HG02763 (cell line): Measurements from ENCODE around the gene PTPRD.

ENCODE experiments used
- ATAC-seq: cut with Tn5 transposase; IDR thresholded peaks from one replicate; pipeline ENCODE4 v1.9.1; 2021; ENCODE audit warnings: mild to moderate bottlenecking, moderate library complexity; ENCODE audit not compliant: unreplicated experiment

PTPRD gene

GRCh38 chr9:9625248-9625647, 987.6 kb downstream of the PTPRD start:
- no peak for ATAC-seq

- ATAC-seq, result no peak
Measured at GRCh38 chr9:9623506-9623905, 989.3 kb downstream of the PTPRD start.

- ATAC-seq, result no peak
Measured at GRCh38 chr9:9621355-9621940, 991.4 kb downstream of the PTPRD start.

GRCh38 chr9:9620736-9621135, 992.1 kb downstream of the PTPRD start:
- no peak for ATAC-seq

- no peak for ATAC-seq
Measured at GRCh38 chr9:9615086-9615485, 997.7 kb downstream of the PTPRD start.

GRCh38 chr9:9614607-9615006, 998.2 kb downstream of the PTPRD start:
- no peak for ATAC-seq

GRCh38 chr9:9612755-9613154, 1000.0 kb downstream of the PTPRD start:
- peak; percentile 59 for ATAC-seq

- ATAC-seq, result peak; percentile 85
Measured at GRCh38 chr9:9612270-9612669, 1000.5 kb downstream of the PTPRD start.

- no peak for ATAC-seq
Measured at GRCh38 chr9:9605681-9606080, 1007.1 kb downstream of the PTPRD start.

GRCh38 chr9:9603345-9603744, 1009.5 kb downstream of the PTPRD start:
- ATAC-seq, result no peak

- ATAC-seq, result no peak
Measured at GRCh38 chr9:9598723-9599122, 1014.1 kb downstream of the PTPRD start.

GRCh38 chr9:9592104-9592503, 1020.7 kb downstream of the PTPRD start:
- no peak for ATAC-seq

- no peak for ATAC-seq
Measured at GRCh38 chr9:9585920-9586319, 1026.9 kb downstream of the PTPRD start.

GRCh38 chr9:9574080-9574479, 1038.7 kb downstream of the PTPRD start:
- no peak for ATAC-seq

- ATAC-seq, result no peak
Measured at GRCh38 chr9:9565700-9566099, 1047.1 kb downstream of the PTPRD start.

- ATAC-seq, result no peak
Measured at GRCh38 chr9:9563817-9564216, 1049.0 kb downstream of the PTPRD start.

GRCh38 chr9:9560382-9561035, 1052.3 kb downstream of the PTPRD start:
- no peak for ATAC-seq

GRCh38 chr9:9558907-9559306, 1053.9 kb downstream of the PTPRD start:
- ATAC-seq, result no peak

- ATAC-seq, result no peak
Measured at GRCh38 chr9:9557804-9558334, 1054.9 kb downstream of the PTPRD start.

- no peak for ATAC-seq
Measured at GRCh38 chr9:9556865-9557803, 1055.7 kb downstream of the PTPRD start.

- no peak for ATAC-seq
Measured at GRCh38 chr9:9552665-9553064, 1060.1 kb downstream of the PTPRD start.

- no peak for ATAC-seq
Measured at GRCh38 chr9:9538766-9539165, 1074.0 kb downstream of the PTPRD start.
